HG02938 (cell line): Measurements from ENCODE around the gene POU1F1.
"Not testable (repeated sequence)": the region's sequence is repeated elsewhere in the genome, so short reads cannot be mapped to it uniquely, and the experiment has no call there.

Source experiments
- ATAC-seq: cut with Tn5 transposase; IDR thresholded peaks from one replicate; pipeline ENCODE4 v1.9.1; 2021; ENCODE audit warnings: mild to moderate bottlenecking, moderate library complexity; ENCODE audit not compliant: unreplicated experiment

POU1F1 gene, protein sequence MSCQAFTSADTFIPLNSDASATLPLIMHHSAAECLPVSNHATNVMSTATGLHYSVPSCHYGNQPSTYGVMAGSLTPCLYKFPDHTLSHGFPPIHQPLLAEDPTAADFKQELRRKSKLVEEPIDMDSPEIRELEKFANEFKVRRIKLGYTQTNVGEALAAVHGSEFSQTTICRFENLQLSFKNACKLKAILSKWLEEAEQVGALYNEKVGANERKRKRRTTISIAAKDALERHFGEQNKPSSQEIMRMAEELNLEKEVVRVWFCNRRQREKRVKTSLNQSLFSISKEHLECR

DNA sequence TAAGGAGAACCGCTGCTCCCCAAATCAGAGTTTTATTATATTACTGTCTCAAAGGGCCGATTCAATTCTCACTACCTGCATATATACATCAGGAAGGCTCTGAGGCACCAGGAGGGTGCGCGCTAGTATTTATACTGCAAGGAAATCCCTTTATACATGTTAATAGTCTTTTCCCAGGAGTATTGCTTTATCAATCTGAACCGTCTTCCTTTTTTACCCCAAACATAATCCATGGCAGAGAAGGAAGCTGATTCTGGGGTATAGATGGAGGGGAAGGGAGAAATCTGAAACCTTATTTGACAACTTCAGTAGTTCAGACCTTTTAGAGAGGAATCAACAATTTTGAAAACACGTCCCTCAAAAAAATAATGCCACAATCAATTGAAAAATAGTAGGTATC lies at the start of gene POU1F1:
POU1F1 (minus strand) TSS at position 101 of the 400 bp plus-strand sequence. CDS start 122 bp downstream, outside the sequence.
- no peak for ATAC-seq

GRCh38 chr3:87324609-87325008 lies 48.2 kb upstream of the POU1F1 start:
- no peak for ATAC-seq

DNA sequence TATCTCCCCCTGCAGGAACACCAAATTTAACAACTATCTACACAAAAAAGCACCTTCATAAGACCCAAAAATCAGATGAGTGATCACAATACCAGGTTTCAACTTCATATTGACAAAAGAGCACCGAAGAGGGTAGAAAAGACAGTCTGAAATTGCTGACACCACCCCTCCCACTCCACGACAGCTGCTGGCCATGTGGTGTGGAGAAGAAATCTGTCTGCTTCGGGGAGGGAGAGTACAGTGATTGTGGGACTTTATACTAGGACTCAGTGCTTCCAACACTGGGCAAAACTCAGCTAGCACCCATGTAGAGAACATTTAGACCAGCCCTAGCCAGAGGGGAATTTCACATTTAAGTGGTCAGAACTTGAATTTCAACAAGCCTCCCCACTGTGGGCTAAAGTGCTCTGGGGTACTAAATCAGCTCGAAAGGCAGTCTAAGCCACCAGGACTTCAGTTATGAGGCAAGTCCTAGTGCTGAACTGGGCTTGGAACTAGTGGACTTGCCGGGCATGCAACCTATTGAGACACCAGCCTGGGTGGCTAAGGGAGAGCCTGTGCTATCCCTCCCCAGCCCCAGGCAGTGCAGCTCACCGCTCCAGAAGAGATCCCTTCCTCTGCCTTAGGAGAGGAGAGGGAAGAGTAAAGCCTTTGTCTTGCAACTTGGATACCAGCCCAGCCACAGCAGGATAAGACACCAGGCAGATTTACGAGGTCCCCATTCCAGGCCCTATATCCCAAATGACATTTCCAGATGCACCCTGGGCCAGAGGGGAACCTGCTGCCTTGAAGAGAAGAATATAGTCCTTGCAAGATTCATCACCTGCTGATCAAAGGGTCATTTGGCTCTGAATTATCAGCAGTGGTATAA lies 44.6 kb upstream of the POU1F1 start:
- ATAC-seq, result no peak

- no peak for ATAC-seq
These were observed 42.2 kb upstream of the POU1F1 start for GRCh38 chr3:87318617-87319021.

DNA sequence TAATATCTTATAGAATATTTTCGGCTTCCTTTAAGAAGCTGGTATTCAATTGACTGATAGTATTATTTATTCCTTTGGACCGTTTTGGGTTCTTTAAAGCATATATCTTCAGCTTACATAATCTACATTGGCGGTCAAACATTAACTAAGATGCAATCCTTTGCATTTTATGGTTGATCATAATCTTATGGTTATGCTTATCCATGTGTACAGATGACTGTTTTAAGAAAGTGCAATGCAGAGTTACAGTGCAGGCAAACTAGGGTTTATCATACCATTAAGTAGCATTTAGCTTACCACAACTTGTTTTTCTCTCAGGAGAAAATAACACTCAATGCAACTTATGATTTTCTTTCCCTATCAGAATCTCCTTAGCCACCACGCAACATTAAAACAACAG lies 41.4 kb upstream of the POU1F1 start:
- ATAC-seq, result no peak

- ATAC-seq, result no peak
These were observed 37.3 kb upstream of the POU1F1 start for GRCh38 chr3:87313641-87314040.

GRCh38 chr3:87311309-87311708 lies 34.9 kb upstream of the POU1F1 start:
- ATAC-seq, result no peak

DNA sequence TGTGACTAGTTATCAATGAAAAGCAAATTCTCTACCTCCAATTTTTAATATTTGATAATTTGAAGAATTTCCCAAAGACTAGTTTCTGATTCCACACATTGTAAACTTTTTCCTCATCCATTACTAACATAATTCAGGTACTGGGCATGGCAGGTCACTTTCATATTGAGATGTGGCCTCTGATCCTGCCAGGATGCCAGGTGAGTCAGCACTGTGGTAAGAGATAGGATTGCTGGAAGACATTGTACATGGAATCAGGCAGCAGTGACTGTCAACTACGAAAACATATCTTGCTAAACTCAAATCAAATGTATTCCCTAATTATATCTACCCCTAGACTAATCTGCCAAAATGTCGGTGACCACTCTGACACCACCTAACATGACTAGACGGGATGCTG lies 33.2 kb upstream of the POU1F1 start:
- ATAC-seq, result no peak

GRCh38 chr3:87307805-87308204 lies 31.4 kb upstream of the POU1F1 start:
- ATAC-seq, result peak; percentile 86

DNA sequence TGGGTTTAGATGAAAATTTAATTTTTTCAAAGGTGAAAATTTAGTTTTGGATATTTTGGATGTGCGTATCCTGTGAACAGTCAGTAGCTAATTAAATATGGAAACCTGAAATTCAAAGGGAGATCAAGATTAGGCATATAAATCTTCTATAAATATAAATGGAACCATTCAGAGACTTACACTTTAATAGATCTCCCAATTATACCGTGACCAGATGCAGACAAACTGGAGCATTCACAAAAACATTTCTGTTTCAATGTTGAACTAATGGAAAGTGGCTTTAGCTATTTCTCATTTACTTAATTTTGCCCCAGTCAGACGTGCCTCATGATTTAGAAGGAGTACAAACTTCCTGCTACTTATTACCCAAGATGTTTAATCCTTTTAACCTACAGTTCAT lies 29.1 kb upstream of the POU1F1 start:
- ATAC-seq, result no peak

DNA sequence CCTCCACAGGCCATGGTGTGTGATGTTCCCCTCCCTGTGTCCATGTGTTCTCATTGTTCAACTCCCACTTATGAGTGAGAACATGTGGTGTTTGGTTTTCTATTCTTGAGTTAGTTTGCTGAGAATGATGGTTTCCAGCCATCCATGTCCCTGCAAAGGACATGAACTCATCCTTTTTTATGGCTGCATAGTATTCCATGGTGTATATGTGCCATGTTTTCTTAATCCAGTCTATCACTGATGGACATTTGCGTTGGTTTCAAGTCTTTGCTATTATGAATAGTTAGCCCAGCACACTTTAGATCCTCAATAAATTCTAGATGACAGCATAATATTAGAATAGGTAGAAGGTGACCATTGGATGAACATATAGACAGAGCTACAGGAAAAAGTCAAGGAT lies 28.6 kb upstream of the POU1F1 start:
- not testable (repeated sequence) for ATAC-seq

DNA sequence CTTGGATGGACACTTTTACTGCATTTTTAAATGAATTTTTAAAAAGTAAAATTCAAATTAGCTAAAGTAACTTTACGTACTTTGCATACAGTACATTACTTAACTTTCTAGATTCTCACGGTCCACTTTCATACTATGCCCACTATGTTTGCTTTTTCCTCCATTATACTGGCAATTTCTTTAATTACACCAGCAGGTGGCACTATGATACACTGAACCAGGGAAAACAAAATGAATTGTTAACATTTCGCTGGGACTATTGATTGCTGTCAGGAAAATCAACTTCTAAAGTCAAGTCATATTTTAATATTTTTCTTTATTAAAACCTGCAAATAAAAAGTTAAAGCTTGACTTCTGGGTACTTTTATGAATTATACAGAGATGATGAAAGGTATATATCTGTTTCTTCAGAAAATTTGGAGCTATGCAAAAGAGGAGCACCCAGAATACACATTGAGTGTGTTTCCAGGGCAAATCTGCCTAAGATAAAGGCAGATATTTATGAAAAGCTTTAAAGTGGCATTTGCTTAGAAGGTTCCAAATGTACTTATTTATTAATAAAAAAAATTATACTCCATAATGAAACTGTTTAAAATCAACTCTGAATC lies 21.8 kb upstream of the POU1F1 start:
- ATAC-seq, result peak; percentile 94

DNA sequence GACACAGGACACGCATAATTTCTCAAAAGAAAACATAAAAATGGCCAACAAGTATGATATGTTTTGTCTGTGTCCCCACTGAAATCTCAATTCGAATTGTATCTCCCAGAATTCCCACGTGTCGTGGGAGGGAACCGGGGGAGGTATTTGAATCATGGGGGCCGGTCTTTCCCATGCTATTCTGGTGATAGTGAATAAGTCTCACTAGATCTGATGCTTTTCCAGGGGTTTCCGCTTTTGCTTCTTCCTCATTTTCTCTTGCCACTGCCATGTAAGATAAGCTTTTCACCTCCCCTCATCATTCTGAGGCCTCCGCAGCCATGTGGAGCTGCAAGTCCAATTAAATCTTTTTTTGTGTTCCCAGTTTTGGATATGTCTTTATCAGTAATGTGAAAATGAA lies 12.1 kb upstream of the POU1F1 start:
- ATAC-seq, result no peak

DNA sequence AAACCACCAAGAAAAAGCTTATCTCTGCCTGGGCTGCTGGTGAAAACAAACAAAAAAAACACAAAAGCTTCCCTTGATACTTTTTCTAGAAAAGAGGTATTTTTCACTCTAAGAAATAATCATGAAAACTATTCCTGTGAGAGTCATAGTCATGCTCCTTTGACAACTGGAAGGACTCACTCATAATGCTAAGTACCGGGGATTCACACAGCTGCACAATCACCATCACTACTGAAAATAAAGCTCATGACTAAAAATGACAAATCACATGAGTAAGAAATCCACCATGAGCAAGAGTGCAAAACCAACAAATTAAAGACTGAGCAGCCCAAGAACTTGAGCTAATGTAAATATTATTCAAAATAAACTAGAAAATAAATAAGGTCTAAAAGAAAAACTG lies 10.6 kb upstream of the POU1F1 start:
- peak; percentile 64 for ATAC-seq

- peak; percentile 79 for ATAC-seq
These were observed 3.6 kb downstream of the POU1F1 start for GRCh38 chr3:87272718-87273341.

- no peak for ATAC-seq
These were observed 5.3 kb downstream of the POU1F1 start for GRCh38 chr3:87270908-87271700.

DNA sequence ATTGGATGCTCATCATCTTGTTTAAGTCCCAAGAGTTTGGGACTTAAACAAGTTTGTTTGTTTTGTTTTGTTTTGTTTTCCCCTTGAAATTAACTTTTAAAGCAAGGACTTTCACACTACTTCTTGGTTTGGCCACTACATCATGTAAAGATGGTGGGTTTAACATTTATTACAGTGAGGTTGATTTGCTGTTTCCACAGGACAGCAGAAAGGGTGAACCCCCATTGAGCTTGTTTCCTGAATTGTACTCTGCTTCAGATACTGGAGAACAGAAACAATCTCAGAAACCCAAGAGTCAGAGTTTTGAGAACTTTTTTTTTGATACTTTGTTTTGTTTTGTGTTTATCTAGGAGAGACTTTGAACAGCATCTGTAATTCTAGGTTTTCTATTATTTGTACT lies 6.7 kb downstream of the POU1F1 start:
- no peak for ATAC-seq

GRCh38 chr3:87268646-87269211 lies 7.7 kb downstream of the POU1F1 start:
- no peak for ATAC-seq

- ATAC-seq, result no peak
These were observed 8.3 kb downstream of the POU1F1 start for GRCh38 chr3:87267953-87268645.

DNA sequence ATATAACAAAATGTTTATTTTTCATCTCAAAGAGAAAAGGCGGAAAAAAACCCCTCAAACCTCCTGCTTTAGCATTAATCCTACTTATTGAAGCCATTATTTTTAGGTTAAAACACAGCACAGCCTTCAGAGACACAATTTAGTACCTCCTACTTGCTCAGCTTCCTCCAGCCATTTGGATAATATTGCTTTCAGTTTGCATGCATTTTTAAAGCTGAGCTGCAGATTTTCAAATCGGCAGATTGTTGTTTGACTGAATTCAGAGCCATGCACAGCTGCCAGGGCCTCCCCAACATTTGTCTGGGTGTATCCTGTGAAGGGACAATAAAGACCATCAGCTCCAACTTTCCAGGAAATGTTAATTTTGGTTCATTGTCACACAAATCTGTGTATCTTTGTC lies 14.5 kb downstream of the POU1F1 start:
- no peak for ATAC-seq
